Naive thymus-derived CD4-positive, alpha-beta T cell (primary cell): ENCODE results near the gene RFXANK. TPM values are rescaled to one million over a fixed set of nuclear protein-coding genes. Genes with fewer than 3 reads are reported as not detected.

ENCODE experiments used
- ATAC-seq: fragments of 150-1000 bp; cut with Tn5 transposase; 2 replicates; pipeline ENCODE4 v1.10.0; 2021; ENCODE audit warnings: mild to moderate bottlenecking, moderate library complexity
- CTCF ChIA-PET: fragments of 350-600 bp; sonication (Branson Sonifier 250); formaldehyde crosslinking; loops from one replicate; lab custom pipeline; 2021; ENCODE audit warnings: antibody characterized with exemption; lab: Charles Lee
- POLR2A ChIA-PET: fragments of 350-600 bp; sonication (Branson Sonifier 250); formaldehyde crosslinking; loops from one replicate; lab custom pipeline; 2021; ENCODE audit warnings: antibody characterized with exemption, inconsistent platforms; lab: Charles Lee
- DNase-seq, 9 donors: peaks; one replicate each; pipeline versions ENCODE4 v3.0.0 to v3.0.0-alpha.2; 2020 to 2022; ENCODE audit warnings: mixed read lengths in 1 of 9
- H3K27ac ChIP-seq: one replicate; pipeline ENCODE4 v1.7.0; 2013; ENCODE audit warnings: mild to moderate bottlenecking, low read depth, low read length, moderate library complexity
- H3K27me3 ChIP-seq, 2 donors: one replicate each; pipeline ENCODE4 v1.7.0; 2013; ENCODE audit warnings: low read length in 2 of 2, mild to moderate bottlenecking in 2 of 2, moderate library complexity in 2 of 2; ENCODE audit not compliant: control insufficient read depth in 2 of 2, insufficient read depth in 2 of 2
- H3K36me3 ChIP-seq, 3 experiments: 1 replicate in 2 of 3; 2 replicates in 1 of 3; pipeline ENCODE4 v1.7.0; 2013; ENCODE audit warnings: low read length in 3 of 3, mild to moderate bottlenecking in 3 of 3, moderate library complexity in 1 of 3; ENCODE audit not compliant: insufficient read depth in 3 of 3, control insufficient read depth in 2 of 3
- H3K4me1 ChIP-seq, 2 donors: one replicate each; pipeline ENCODE4 v1.7.0; 2013; ENCODE audit warnings: low read length in 2 of 2, mild to moderate bottlenecking in 2 of 2, moderate library complexity in 1 of 2; ENCODE audit not compliant: control insufficient read depth in 2 of 2, insufficient read depth in 2 of 2
- H3K4me3 ChIP-seq: 2 replicates; pipeline ENCODE4 v1.7.0; 2013; ENCODE audit warnings: mild to moderate bottlenecking, low read length
- H3K9me3 ChIP-seq, 3 experiments: 1 replicate in 2 of 3; 2 replicates in 1 of 3; pipeline ENCODE4 v1.7.0; 2013; ENCODE audit warnings: low read length in 3 of 3; ENCODE audit not compliant: control insufficient read depth in 2 of 3
- H3K27ac Mint-ChIP-seq, 9 donors: one replicate each; pipeline ENCODE4 v1.8.0; 2020 to 2022; ENCODE audit warnings: mixed read lengths in 9 of 9, mild to moderate bottlenecking in 8 of 9, moderate library complexity in 5 of 9, inconsistent platforms in 2 of 9
- H3K27me3 Mint-ChIP-seq, 5 donors: one replicate each; pipeline ENCODE4 v1.8.0; 2021 to 2022; ENCODE audit warnings: mixed read lengths in 5 of 5, mild to moderate bottlenecking in 1 of 5
- H3K36me3 Mint-ChIP-seq, 5 donors: one replicate each; pipeline ENCODE4 v1.8.0; 2020 to 2022; ENCODE audit warnings: mixed read lengths in 5 of 5, mild to moderate bottlenecking in 3 of 5, inconsistent platforms in 1 of 5
- H3K4me1 Mint-ChIP-seq, 7 donors: one replicate each; pipeline ENCODE4 v1.8.0; 2020 to 2022; ENCODE audit warnings: mixed read lengths in 7 of 7, mild to moderate bottlenecking in 3 of 7, inconsistent platforms in 1 of 7
- H3K4me3 Mint-ChIP-seq, 10 donors: one replicate each; pipeline ENCODE4 v1.8.0; 2020 to 2022; ENCODE audit warnings: mild to moderate bottlenecking in 10 of 10, mixed read lengths in 10 of 10, moderate library complexity in 6 of 10, inconsistent platforms in 2 of 10
- H3K9me3 Mint-ChIP-seq, 11 donors: one replicate each; pipeline ENCODE4 v1.8.0; 2020 to 2022; ENCODE audit warnings: mixed read lengths in 11 of 11, mild to moderate bottlenecking in 4 of 11, inconsistent platforms in 1 of 11, moderate library complexity in 1 of 11
- intact Hi-C, 2 donors: fragments of 100-400 bp; cut with micrococcal nuclease; formaldehyde crosslinking; loops; one replicate each; pipeline ENCODE4 v1.15.1; 2023
- polyA plus RNA-seq, 2 donors: library from polyadenylated mRNA; unstranded; fragments of 300-500 nt; fragmentation: Illumina TruSeq; gene quantifications; one replicate each; pipeline ENCODE4 v1.2.3, GENCODE V29; 2021
- total RNA-seq, 6 experiments: library from RNA in 5 of 6; stranded (reverse) in 5 of 6; gene quantifications; 1 replicate in 5 of 6; 2 replicates in 1 of 6; pipeline ENCODE4 v1.2.3 and lab custom pipeline; 2021 to 2026

The RFXANK gene
- total and polyA plus RNA-seq, 7 experiments from 2014 or later, result 60.8 to 114 (median 76.9) TPM

DNA sequence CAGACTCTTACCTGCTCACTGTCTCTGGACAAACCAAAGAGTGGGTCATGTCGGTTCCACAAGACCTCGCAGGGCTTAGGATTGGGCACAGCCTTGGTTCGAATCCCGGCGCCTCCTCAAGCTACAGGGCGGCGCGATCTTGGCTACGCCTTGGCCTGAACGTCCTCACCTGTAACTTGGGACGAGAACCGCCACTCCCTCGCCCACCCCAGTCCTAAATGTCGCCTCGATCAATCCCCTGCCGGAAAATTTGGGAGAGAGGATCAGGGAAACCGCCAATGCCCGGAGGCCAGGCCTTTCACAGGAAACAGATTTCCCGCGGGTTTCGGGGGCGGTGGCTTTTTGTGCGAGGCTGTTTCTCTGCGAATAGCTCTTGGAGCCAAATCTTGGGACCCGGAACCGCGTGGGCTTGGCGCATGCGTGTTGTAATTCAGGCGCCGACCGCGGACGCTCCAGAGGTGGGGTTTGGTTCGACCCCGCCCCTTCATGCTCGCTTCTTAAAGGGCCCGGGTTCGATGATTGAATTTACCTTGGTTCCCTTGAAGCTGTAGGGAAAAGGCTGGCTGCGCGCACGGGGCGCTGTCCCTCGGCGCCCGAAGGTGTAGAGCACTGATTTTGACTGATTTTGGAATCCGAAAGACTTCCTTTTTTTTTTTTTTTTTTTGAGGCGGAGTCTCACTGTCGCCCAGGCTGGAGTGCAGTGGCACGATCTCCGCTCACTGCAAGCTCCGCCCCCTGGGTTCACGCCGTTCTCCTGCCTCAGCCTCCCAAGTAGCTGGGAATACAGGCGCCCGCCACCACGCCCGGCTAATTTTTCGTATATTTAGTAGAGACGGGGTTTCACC lies 11.2 kb downstream of the RFXANK start, which contains the start of gene NR2C2AP:
Gene NR2C2AP (minus strand): TSS at position 403 of the 845 bp plus-strand sequence. CDS start 354 bp downstream, at position 49.
- DNase-seq (peak; percentile 80 to 94 (median 89)), ATAC-seq (peak; percentile 95)
- peaks cover 0 to 25% (median 0%) of the 10 kb centered on the region in 3 experiments for H3K36me3 ChIP-seq
- Mint-ChIP-seq H3K36me3 (peaks cover 0 to 15% (median 3%) of the 10 kb centered on the region in 5 donors), H3K27ac (peak within 1 kb of the TSS; percentile 88 to 96 (median 93)), H3K9me3 (peaks cover 0 to 12% (median 0%) of the 10 kb centered on the region in 11 donors), H3K4me3 (peak within 1 kb of the TSS; percentile 90 to 94 (median 92)), H3K27me3 (peaks cover 0 to 12% (median 0%) of the 10 kb centered on the region in 5 donors), H3K4me1 (peaks cover 22 to 36% (median 30%) of the 10 kb centered on the region in 7 donors)
- H3K4me1 ChIP-seq, result peaks cover 23% of the 10 kb centered on the region in 2 donors
- ChIA-PET POLR2A (interaction anchor here (0.6 to 4.3 kb wide), 4 partner anchors 12 to 612 kb away, joined by 3 to 58 read pairs (median 4); partner anchors contain the start of genes BORCS8, COPE, DDX49 and RFXANK), CTCF (interaction anchor here (0.6 kb wide), 1 partner anchor 18 kb away, joined by 3 read pairs; no protein-coding TSS in a partner anchor)
- no peaks in the 10 kb centered on the region for H3K27me3 ChIP-seq
- peak within 1 kb of the TSS; percentile 95 for H3K4me3 ChIP-seq
- peak within 1 kb of the TSS; percentile 89 for H3K27ac ChIP-seq
- H3K9me3 ChIP-seq, result no peaks in the 10 kb centered on the region
- intact Hi-C loops, result loop anchor here (1.0 to 5.0 kb wide), 7 partner anchors 11 to 1666 kb away; partner anchors contain the start of genes BORCS8 (in 2 of the 2), MAU2 (in 2 of the 2), RFXANK (in 2 of the 2) and SUGP1 (in 2 of the 2)

DNA sequence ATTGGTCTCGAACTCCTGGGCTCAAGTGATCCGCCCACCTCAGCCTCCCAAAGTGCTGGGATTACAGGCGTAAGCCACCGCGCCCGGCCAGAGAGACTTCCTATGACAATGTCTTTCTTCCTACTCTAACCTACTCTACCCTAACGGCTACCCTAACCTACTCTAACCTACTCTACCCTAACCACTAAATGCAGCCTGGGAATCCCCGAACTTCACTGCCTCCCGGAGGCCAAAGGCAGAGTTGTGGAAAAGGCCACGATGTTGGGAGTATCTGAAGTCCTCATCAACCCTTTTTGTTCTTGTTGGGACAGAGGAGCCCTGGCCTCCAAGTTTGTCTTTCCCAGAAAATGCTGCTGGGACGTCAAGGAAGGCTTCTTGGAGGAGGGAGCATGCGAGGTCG lies 12.1 kb downstream of the RFXANK start:
- peaks cover 0 to 13% (median 0%) of the 10 kb centered on the region in 5 donors for H3K36me3 Mint-ChIP-seq
- Histone ChIP-seq H3K27ac (no peak overlapping the region), H3K4me3 (no peak overlapping the region), H3K27me3 (no peaks in the 10 kb centered on the region), H3K4me1 (peaks cover 23% of the 10 kb centered on the region in 2 donors), H3K9me3 (no peaks in the 10 kb centered on the region), H3K36me3 (peaks cover 0 to 15% (median 0%) of the 10 kb centered on the region in 3 experiments)
- peak overlapping the region; percentile 60 to 94 (median 92) for H3K4me3 Mint-ChIP-seq
- H3K9me3 Mint-ChIP-seq, result peaks cover 0 to 12% (median 0%) of the 10 kb centered on the region in 11 donors
- peaks cover 0 to 12% (median 0%) of the 10 kb centered on the region in 5 donors for H3K27me3 Mint-ChIP-seq
- no peak for DNase-seq
- H3K27ac Mint-ChIP-seq, result peak overlapping the region in 4 of 9 donors; percentile 13 to 96 (median 80)
- ChIA-PET POLR2A (interaction anchor here (4.3 kb wide), 1 partner anchor 13 kb away, joined by 58 read pairs; the partner anchor contains the start of genes BORCS8 and RFXANK), CTCF (no interaction called here)
- no peak for ATAC-seq
- intact Hi-C loops, result loop anchor here in 1 of 2 donors (5.0 kb wide), 2 partner anchors 693 to 1667 kb away; no protein-coding TSS in a partner anchor
- H3K4me1 Mint-ChIP-seq, result peaks cover 22 to 36% (median 30%) of the 10 kb centered on the region in 7 donors

- POLR2A ChIA-PET, result no interaction called here
- no peaks in the 10 kb centered on the region for H3K27me3 ChIP-seq
- peaks cover 0 to 13% (median 0%) of the 10 kb centered on the region in 5 donors for H3K36me3 Mint-ChIP-seq
Observed at GRCh38 chr19:19205416-19206410, 13.7 kb downstream of the RFXANK start.

GRCh38 chr19:19206938-19207337 lies 14.9 kb downstream of the RFXANK start:
- Histone ChIP-seq H3K27ac (no peak overlapping the region), H3K36me3 (peaks cover 0 to under 1% (median 0%) of the 10 kb centered on the region in 3 experiments), H3K27me3 (no peaks in the 10 kb centered on the region), H3K4me3 (no peak overlapping the region), H3K4me1 (peaks cover 23% of the 10 kb centered on the region in 2 donors), H3K9me3 (no peaks in the 10 kb centered on the region)
- ChIA-PET POLR2A (no interaction called here), CTCF (no interaction called here)
- Mint-ChIP-seq H3K4me1 (peaks cover 22 to 39% (median 29%) of the 10 kb centered on the region in 7 donors), H3K9me3 (peaks cover 0 to 12% (median 0%) of the 10 kb centered on the region in 11 donors), H3K27me3 (peaks cover 12 to 25% (median 20%) of the 10 kb centered on the region in 5 donors), H3K4me3 (peak overlapping the region in 4 of 10 donors; percentile 42 to 70 (median 48)), H3K27ac (peak overlapping the region in 1 of 9 donors; percentile 69), H3K36me3 (peaks cover 0 to 13% (median 0%) of the 10 kb centered on the region in 5 donors)
- no peak for DNase-seq
- ATAC-seq, result no peak
- intact Hi-C loops, result no loop called here

More at GRCh38 chr19:19205416-19206410, 13.7 kb downstream of the RFXANK start:
- peak overlapping the region in 1 of 9 donors; percentile 33 for H3K27ac Mint-ChIP-seq
- CTCF ChIA-PET, result no interaction called here
- Histone ChIP-seq H3K27ac (no peak overlapping the region), H3K4me1 (peaks cover 23% of the 10 kb centered on the region in 2 donors), H3K36me3 (peaks cover 0 to 6% (median 0%) of the 10 kb centered on the region in 3 experiments), H3K4me3 (no peak overlapping the region), H3K9me3 (no peaks in the 10 kb centered on the region)
- H3K9me3 Mint-ChIP-seq, result peaks cover 0 to 12% (median 0%) of the 10 kb centered on the region in 11 donors
- H3K27me3 Mint-ChIP-seq, result peaks cover 5 to 19% (median 10%) of the 10 kb centered on the region in 5 donors
- H3K4me1 Mint-ChIP-seq, result peaks cover 22 to 41% (median 30%) of the 10 kb centered on the region in 7 donors
- no peak for DNase-seq
- H3K4me3 Mint-ChIP-seq, result peak overlapping the region in 1 of 10 donors; percentile 94
- ATAC-seq, result no peak
- intact Hi-C loops, result no loop called here

- peaks cover 17 to 29% (median 20%) of the 10 kb centered on the region in 7 donors for H3K4me1 Mint-ChIP-seq
- intact Hi-C loops, result no loop called here
- Histone ChIP-seq H3K27me3 (peaks cover 2 to 6% of the 10 kb centered on the region in 2 donors), H3K9me3 (no peaks in the 10 kb centered on the region), H3K4me3 (no peak overlapping the region), H3K36me3 (no peaks in the 10 kb centered on the region), H3K27ac (no peak overlapping the region), H3K4me1 (peaks cover 13 to 14% of the 10 kb centered on the region in 2 donors)
- peak overlapping the region in 5 of 10 donors; percentile 26 to 70 (median 42) for H3K4me3 Mint-ChIP-seq
- peak overlapping the region in 3 of 9 donors; percentile 33 to 69 (median 51) for H3K27ac Mint-ChIP-seq
- DNase-seq (no peak), ATAC-seq (no peak)
- CTCF ChIA-PET, result interaction anchor here (0.8 kb wide), 1 partner anchor 14 kb away, joined by 4 read pairs; no protein-coding TSS in a partner anchor
- H3K9me3 Mint-ChIP-seq, result peaks cover 0 to 12% (median 0%) of the 10 kb centered on the region in 11 donors
- POLR2A ChIA-PET, result no interaction called here
- H3K27me3 Mint-ChIP-seq, result peaks cover 15 to 27% (median 25%) of the 10 kb centered on the region in 5 donors
- peaks cover 0 to 13% (median 0%) of the 10 kb centered on the region in 5 donors for H3K36me3 Mint-ChIP-seq
Observed at GRCh38 chr19:19207637-19208572, 15.8 kb downstream of the RFXANK start.
